Uterus (tissue), 2 donors: Measurements from ENCODE around the gene ZDHHC21.

ENCODE experiments used
- CTCF ChIP-seq, 4 experiments: fragments of 200-600 bp in 2 of 4; fragments of 450-650 bp in 2 of 4; sonication (generic) in 2 of 4; IDR thresholded peaks; one replicate each; pipeline ENCODE4 v1.5.1; 2016 to 2019; ENCODE audit warnings: antibody characterized with exemption in 4 of 4, mild to moderate bottlenecking in 2 of 4, moderate library complexity in 1 of 4
- POLR2A ChIP-seq, 2 donors: fragments of 450-650 bp; IDR thresholded peaks; one replicate each; pipeline ENCODE4 v1.6.1; 2016; ENCODE audit warnings: antibody characterized with exemption in 2 of 2, mild to moderate bottlenecking in 1 of 2, moderate library complexity in 1 of 2

GRCh38 chr9:14687042-14687719 is 6.1 kb downstream of the ZDHHC21 start:
- TF ChIP-seq CTCF (IDR thresholded peaks at IDR 0.05) = no peak
- no peak for TF ChIP-seq POLR2A (IDR thresholded peaks at IDR 0.05)
